AG10803 (cell line): ENCODE data around the gene GRID2.

Source experiments
- DNase-seq: peaks from one replicate; pipeline ENCODE4 v3.0.0; 2010; ENCODE audit warnings: low read depth
- H3K4me3 ChIP-seq: 2 replicates; pipeline ENCODE4 v1.5.1; 2011; ENCODE audit warnings: mild to moderate bottlenecking, low read length, control low read depth
- CTCF ChIP-seq: conservative IDR thresholded peaks from 2 replicates; pipeline ENCODE4 v1.5.1; 2011; ENCODE audit warnings: mild to moderate bottlenecking, low read length, control low read depth, inconsistent platforms

The GRID2 gene

GRCh38 chr4:92334716-92335350 is 31.1 kb downstream of the GRID2 start:
- H3K4me3 ChIP-seq, result no peak overlapping the region
- DNase-seq, result no peak
- no peak for TF ChIP-seq CTCF

- DNase-seq, result no peak
- no peak overlapping the region for H3K4me3 ChIP-seq
- TF ChIP-seq CTCF, result no peak
Observed at GRCh38 chr4:92339676-92340075, 35.9 kb downstream of the GRID2 start.

GRCh38 chr4:92344216-92344615 is 40.5 kb downstream of the GRID2 start:
- no peak overlapping the region for H3K4me3 ChIP-seq
- no peak for TF ChIP-seq CTCF
- no peak for DNase-seq

GRCh38 chr4:92346289-92346688 is 42.5 kb downstream of the GRID2 start:
- H3K4me3 ChIP-seq, result no peak overlapping the region
- no peak for TF ChIP-seq CTCF
- DNase-seq, result no peak

- no peak for DNase-seq
- no peak for TF ChIP-seq CTCF
- H3K4me3 ChIP-seq, result no peak overlapping the region
Observed at GRCh38 chr4:92357966-92358365, 54.2 kb downstream of the GRID2 start.

- no peak for DNase-seq
- H3K4me3 ChIP-seq, result no peak overlapping the region
- TF ChIP-seq CTCF, result no peak
Observed at GRCh38 chr4:92359491-92359890, 55.7 kb downstream of the GRID2 start.

GRCh38 chr4:92362028-92362427 is 58.3 kb downstream of the GRID2 start:
- TF ChIP-seq CTCF, result no peak
- H3K4me3 ChIP-seq, result no peak overlapping the region
- no peak for DNase-seq
